HG03457 (cell line): ENCODE data around the gene MTREX.

ENCODE experiments used
- ATAC-seq: cut with Tn5 transposase; IDR thresholded peaks from one replicate; pipeline ENCODE4 v1.9.1; 2021; ENCODE audit warnings: moderate number of reproducible peaks; ENCODE audit not compliant: unreplicated experiment

MTREX gene

DNA sequence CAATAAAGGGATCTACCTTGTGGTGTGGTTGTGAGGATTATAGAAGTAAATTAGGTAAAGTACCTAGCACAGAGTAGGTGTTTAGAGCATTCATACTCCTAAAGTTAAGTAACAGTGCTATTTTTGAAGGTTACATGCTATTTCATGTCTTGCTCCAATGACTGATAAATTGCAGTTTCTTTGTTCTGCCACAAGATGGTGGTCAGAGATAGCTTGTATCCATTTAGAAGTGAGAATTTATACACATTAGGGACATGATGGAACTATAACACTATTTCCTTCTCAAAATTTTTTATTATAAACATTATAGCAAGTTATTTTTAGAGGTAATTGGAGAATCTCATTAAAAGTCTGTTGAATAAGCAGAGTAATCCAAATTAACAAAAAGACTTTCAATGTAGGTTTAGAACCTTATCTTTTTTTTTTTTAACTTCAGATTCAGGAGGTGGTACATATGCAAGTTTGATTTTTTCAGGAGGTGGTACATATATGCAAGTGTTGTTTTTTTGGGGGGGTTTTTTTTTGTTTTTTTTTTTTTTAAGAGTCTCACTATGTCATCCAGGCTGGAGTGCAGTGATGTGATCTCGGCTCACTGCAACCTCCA is 17.1 kb downstream of the MTREX start:
- no peak for ATAC-seq

DNA sequence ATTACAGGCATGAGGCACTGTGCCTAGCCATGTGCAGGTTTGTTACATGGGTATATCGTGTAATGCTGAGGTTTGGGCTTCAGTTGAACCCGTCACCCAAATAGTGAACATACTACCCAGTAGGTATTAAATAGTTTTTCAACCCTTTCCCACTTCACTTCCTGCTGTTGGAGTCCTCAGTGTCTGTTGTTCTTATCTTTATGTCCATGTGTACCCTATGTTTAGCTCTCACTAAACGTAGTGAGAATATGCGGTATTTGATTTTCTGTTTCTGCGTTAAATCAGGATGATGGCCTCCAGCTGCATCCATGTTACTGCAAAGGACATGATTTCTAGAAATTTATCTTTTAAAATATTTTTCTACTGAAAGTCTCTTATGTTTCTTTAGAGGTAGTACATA is 17.8 kb downstream of the MTREX start:
- no peak for ATAC-seq

DNA sequence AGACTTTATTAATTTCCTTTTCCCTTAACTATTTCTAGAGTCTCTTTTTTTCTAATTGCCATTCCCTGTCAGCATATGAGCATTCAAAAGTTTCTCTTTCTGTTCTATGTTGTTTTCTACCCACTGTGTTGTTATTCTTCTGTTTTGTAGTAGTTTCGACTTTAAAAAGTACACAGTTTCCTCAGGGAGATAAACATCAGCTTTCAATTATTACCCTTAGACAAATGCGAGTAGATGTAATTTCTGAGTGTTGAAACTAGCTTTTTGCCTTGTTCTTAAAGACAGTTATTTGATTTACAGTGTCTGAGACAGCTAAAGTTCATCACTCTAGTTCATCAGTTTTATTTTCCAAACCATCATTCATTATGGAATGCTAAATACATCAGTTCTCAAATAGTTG is 19.5 kb downstream of the MTREX start:
- ATAC-seq: no peak

DNA sequence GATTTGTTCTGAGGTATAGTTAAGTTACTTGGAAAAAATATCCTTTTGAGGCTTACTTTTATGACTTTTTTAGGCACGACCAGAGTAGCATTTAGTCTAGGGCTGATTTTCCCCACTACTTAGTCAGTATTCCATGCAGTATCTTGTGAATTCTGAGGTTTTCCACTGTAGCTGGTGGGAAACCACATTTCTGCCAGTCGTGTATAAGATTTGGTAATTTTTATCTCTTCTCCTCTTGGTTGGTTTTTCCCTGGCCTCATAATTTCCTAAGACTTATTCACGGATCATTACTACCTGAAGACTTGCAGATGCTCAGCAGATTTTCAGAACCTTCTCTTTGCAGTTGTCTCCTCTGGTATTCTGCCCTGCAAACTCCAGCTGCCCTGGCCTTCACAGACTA is 23.5 kb downstream of the MTREX start:
- ATAC-seq: no peak

DNA sequence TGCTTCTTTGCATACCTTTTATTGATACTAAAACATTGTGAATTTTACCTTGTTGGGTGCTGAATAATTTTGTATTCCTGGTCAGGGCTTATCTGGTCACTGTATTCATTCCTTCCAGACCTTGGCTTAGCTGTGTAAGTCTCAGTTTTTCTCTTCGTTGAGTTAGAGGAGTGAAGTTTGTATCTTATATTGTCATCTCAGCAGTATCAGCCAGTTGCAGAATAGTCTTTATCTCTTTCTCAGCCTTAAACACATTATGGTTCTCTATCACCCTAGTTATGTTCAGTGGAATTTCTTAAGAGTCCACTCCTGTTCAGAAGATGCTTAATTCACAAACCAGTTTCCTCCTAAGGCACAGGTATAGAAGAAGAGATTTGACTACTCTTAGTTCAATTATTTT is 25.2 kb downstream of the MTREX start:
- ATAC-seq: no peak

DNA sequence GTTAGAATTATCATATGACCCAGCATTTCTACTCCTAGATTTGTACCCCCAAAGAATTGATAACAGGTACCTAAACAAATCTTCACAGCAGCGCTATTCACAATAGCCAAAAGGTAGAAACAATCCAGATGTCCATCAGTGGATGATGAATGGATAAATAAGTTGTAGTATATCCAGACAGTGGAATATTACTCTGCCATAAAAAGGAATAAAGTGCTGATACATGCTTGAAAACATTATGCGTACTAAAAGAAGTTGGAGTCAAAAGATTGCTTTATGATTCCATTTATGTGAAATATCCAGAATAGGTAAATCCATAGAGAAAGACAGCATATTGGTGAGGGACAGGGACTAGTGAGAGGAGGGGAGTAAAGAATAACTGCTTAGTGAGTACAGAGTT is 26.0 kb downstream of the MTREX start:
- ATAC-seq: no peak

DNA sequence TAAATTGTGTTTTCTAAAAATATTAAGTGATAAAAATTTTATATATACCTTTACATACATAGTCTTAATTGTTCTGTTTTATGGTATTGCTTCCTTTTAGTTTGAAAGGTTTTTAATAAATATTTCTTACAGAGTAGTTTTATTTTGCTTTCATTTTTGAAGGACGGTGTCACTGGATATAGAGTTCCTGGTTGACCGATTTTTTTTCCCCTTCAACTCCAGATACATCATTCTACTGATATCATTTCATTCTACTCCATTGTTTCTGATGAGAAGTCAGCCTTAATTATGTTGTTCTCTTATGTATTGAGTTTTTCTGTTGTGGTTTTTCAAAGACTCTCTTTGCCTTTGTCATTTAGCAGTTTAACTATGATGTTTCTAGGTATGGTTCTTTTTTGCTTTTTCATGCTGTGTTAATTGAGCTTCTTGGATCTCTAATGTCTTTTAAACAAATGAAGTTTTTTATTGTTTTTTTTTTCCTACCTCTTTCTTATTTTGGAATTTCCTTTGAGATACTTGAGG is 30.4 kb downstream of the MTREX start:
- no peak for ATAC-seq

DNA sequence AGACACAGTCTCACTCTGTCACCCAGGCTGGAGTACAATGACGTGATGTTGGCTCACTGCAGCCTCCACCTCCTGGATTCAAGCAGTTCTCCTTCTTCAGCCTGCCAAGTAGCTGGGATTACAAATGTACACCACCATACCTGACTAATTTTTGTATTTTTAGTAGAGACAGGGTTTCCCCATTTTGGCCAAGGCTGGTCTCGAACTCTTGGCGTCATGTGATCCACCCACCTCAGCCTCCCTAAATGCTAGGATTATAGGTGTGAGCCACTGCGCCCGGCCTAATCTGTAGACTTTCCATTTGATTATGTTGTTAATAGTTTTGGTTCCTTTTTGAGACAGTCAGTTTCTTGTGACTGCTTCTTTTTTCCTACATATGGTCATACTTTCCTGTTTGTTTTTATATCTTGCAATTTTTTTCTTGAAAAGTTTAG is 31.0 kb downstream of the MTREX start:
- ATAC-seq: no peak

DNA sequence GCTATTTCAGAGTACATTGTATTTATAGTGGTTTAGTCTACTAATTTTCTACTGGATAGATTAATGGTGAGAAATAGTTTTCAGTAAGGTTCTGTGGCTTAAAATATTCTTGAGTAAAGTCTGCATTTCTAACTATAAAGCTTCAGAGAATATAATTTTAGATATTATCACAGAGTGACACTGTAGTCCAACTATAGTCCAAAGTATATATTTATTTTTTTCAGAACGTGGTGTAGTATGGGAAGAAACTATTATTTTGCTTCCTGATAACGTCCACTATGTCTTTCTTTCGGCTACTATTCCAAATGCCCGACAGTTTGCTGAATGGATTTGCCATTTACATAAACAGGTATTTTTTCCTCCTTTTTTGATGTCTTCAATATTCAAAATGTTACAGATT is 35.3 kb downstream of the MTREX start:
- no peak for ATAC-seq

DNA sequence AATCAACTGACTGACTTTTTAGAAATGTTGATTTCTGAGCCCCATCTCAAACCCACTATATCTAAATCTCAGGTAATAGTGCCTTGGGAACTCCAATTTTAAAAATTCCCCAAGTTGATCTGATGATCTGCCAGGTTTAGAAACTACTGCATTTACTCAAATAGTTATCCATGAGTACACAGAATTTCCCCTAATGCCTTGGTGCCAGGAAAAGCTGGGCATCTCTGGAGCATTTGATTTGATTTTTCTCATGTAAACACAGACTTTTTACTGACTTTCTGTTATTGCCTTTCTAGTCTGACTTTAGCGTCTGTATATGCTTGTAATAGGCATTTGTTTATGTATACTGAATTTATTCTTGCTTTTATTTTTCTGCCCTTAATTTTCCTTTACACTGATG is 35.8 kb downstream of the MTREX start:
- no peak for ATAC-seq

DNA sequence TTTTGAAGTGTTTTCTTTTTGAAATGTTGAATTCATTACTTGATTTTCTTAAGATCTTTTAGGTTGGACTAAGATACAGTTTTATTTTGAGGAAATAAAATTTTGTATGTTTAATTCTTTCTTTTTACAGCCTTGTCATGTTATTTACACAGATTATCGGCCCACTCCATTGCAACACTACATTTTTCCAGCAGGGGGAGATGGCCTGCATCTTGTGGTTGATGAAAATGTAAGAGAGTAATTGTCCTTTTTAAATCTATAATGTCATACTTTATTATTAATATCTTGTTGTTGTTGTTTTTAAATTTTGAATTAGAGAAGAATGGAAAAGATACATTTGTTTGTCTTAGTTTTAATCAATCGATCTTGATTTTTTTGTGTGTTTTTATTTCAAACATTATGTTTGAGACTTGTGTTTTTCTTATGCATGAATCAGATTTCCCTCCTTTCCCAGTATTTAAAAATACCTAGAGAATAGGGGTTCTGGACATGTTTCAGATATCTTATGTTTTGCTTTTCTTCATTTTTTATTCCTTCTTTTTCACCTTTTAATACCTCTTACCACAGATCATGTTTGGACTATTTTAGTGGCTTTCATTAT is 36.7 kb downstream of the MTREX start:
- ATAC-seq: no peak

DNA sequence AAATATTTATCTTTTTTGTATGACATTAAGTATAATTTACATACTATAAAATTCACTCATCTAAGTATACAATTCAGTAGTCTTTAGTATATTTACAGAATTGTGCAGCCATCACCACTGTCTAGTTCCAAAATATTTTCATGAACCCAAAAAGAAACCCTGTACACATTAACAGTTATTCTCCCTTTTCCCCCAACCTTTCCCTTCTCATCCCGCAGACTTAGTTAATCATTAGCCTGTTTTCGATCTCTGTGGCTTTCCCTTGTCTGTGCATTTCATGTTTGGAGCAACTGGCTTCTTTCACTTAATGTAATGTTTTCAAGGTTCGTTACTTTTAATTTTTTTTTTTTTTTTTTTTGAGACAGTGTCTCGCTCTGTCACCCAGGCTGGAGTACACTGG is 37.5 kb downstream of the MTREX start:
- ATAC-seq: no peak

DNA sequence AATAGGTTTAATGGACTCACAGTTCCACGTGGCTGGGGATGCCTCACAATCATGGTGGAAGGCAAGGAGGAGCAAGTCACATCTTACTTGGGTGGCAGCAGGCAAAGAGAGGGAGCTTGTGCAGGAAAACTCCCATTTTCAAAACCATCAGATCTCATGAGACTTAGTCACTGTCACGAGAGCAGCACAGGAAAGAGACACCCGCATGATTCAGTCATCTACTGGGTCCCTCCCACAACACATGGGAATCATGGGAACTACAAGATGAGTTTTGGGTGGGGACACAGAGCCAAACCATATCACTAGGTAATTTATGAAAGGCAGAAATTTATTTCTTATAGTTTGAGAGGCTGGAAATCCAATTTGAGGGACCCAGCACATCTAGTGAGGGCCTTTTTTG is 40.0 kb downstream of the MTREX start:
- no peak for ATAC-seq

DNA sequence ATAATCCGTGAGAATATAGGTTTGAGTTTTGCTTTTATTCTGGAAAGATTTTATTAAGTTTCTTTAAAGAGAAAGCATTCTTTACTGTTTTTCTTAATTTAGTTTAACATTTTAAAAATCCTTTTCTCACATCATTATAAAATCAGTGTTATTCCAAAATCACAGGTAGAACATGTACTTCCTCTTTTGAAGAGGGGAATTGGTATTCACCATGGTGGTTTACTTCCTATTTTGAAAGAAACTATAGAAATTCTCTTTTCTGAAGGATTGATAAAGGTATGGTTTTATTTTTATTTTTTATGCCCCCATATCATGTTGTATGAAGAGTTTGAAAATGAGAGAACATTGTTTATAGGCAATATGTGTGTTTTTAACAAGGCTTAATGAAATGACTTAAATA is 43.0 kb downstream of the MTREX start:
- ATAC-seq: no peak

DNA sequence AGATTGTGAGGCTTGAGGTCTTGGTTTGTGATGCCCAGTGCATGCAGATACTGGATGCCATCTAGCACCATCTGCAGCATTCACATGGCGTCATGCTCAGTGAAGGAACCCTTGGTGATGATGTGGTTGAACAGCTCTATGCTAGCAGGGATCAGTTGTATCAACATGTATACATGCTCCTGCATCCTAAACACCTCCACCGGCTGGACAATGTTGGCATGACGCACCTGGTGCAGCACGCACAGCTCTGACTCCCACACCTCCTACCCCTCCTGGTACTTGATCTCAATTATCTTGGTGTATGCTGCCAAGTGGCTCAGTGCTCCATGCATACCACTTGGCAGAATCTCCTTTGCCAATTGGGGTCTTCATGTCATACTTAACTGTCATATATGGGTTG is 49.1 kb downstream of the MTREX start:
- no peak for ATAC-seq

DNA sequence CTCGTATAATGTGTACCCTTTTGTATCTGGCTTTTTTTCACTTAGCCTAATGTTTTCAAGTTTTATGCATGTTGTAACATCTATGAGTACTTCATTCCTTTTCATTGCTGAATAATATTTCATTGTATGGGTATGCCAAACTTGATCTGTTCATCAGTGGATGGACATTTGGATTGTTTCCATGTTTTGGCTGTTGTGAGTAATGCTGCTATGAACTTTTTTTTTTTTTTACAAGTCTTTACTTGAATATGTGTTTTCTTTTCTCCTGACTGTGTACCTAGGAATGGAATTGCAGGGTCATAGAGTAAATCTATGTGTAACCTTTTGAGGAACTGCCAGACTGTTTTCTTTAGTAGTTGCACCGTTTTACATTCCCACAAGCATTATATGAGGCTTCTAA is 52.4 kb downstream of the MTREX start:
- ATAC-seq: no peak

DNA sequence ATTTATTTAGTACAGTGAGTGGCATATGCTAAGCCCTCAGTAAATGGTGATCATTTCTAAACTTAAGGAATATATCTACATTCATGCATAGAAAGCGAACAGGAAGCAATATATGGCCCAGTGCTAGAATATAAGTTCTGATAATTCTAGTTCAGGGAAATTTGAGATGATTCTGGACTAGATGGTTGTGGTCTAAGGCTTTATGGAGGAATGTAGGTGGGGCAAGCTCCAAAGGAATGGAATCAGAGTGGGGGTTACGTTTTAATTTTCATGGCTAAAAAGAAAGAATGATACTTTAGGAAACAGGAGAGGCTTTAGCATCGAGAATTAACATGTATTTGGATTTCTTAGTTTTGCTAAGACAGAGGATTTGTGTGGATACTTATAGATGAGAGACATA is 56.1 kb downstream of the MTREX start:
- no peak for ATAC-seq

DNA sequence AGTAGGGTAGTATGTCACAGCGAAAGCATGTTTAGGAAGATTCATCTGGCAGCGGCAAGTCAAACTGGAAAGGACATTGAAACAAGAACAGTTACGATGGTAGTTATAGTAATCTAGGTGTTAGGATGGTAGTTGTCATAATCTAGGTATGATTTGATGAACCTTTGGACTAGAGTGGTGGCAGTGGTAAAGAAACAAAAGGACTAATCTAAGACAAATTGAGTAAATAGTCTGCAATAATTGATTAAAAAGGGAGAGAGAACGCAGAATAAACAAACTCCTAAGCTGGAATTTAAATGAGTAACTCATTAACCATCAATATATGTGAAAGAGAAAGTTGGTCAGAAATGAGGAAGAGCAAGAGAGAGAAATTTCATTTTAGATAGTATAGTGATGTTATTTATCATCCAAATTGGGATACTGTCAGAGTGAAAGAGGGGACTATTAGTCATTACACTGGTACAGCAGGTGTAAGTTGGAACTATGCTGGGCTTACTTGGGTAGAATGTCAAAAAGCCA is 56.8 kb downstream of the MTREX start:
- peak; percentile 94 for ATAC-seq

DNA sequence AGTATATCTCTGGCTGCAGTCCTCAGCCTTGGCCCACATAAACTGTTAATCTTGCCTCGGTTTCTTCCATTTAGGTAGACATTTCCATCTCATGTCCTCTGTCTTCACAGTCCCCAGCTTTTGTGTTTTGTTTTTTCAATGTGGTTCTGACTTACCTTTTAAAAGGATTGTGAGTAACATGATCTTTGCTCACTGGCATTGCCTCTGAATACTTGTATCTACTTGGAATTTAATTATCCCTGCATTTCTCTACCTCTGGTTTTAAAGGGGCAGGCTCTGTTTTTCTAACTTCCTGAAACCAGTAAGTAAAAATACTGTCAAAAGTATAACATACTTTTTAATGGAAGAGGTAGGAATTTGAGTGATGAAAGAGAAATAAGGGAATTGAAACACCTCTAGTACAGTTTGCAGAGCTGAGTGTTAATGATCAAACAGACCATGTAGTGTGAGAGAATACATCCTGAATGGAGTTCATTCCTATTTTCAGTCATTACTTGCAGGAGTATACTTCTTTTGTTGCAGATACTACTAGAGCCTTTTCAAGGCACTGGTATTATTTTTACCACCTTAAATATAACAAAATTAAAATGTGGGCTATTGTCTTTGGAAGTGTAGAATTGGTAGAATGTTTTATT is 62.6 kb downstream of the MTREX start:
- ATAC-seq: peak; percentile 67

DNA sequence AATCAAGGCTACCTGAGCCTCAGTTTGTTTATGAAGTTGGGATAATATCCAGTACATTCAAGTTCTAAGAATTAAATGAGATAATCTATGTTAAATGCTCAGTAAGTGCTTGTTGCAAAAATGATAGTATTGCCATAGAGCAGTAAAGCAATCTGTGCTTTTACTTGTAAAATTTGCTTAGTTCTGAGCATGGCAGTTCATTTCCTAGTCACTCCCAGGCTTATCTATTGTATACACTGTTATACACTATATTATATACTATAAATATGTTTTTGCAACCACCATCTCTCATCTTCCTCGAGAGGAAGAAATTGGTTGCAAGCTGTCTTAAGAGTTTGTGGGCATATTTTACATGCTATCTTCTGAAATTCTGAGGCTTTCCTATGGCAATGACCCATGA is 63.4 kb downstream of the MTREX start:
- no peak for ATAC-seq

DNA sequence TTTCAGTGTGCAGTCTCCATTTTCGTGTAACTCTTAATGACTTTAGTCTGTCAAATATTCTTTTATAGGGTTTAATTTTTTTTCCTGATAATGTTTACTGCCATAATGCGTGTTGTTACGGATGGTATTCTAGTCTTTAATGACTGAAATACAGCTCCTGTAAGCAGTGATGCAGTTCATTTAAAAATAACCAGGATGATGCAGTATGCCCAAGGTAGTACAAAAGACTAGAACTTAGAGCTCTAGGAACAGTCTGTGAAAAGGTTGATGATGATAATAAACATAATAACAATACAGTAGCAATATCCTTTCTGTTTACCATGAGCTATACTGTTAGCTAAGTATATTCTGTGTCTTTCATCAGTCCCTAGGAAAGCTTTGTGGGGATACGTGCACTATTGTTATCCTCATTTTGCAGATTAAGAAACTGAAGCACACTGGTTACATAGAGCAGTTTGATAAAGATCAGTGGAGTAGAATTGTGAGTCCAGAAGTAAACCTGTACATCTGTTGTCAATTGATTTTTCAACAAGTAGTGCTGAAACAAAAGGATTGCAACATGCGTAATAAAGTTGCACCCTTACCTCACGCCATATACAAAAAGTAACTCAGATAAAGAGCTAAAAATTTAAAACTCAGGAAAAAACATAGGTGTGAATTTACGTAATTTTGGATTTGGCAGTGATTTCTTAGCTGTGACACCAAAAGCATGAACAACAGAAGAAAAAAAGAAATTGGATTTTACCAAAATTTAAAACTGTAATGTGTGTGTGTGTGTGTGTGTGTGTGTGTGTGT is 64.5 kb downstream of the MTREX start:
- ATAC-seq: no peak
